ENCODE results near the gene EDIL3. TPM values are rescaled to one million over a fixed set of nuclear protein-coding genes. Genes with fewer than 3 reads are reported as not detected.
A peak's percentile ranks its signal among the peaks of the same experiment; 100 is the strongest.

The EDIL3 gene
- total and polyA plus RNA-seq, 2 experiments from 2014 or later, result 18.2 to 42.4 TPM

GRCh38 chr5:84255315-84255714 lies 129.4 kb downstream of the EDIL3 start:
- Histone ChIP-seq H3K9me2 (replicated peaks; ENCODE audit: insufficient read depth) (no peaks in the 10 kb centered on the region), H3K4me2 (no peak overlapping the region), H3K4me3 (no peak overlapping the region), H3K4me1 (ENCODE audit: insufficient read depth) (no peaks in the 10 kb centered on the region), H3K27ac (no peak overlapping the region), H4K20me1 (ENCODE audit: insufficient read depth, poor library complexity, severe bottlenecking) (no peaks in the 10 kb centered on the region), H2AFZ (no peak overlapping the region), H3K79me2 (no peaks in the 10 kb centered on the region), H3K27me3 (no peaks in the 10 kb centered on the region), H3K9me3 (ENCODE audit: low read depth) (no peaks in the 10 kb centered on the region), H3K36me3 (replicated peaks; ENCODE audit: insufficient read depth, low read depth) (no peaks in the 10 kb centered on the region)
- DNase-seq (ENCODE audit: low spot score), result peak; percentile 28
- TF ChIP-seq EZH2 (IDR thresholded peaks at IDR 0.05; ENCODE audit: borderline replicate concordance), result no peak
- TF ChIP-seq, protein P1, sequence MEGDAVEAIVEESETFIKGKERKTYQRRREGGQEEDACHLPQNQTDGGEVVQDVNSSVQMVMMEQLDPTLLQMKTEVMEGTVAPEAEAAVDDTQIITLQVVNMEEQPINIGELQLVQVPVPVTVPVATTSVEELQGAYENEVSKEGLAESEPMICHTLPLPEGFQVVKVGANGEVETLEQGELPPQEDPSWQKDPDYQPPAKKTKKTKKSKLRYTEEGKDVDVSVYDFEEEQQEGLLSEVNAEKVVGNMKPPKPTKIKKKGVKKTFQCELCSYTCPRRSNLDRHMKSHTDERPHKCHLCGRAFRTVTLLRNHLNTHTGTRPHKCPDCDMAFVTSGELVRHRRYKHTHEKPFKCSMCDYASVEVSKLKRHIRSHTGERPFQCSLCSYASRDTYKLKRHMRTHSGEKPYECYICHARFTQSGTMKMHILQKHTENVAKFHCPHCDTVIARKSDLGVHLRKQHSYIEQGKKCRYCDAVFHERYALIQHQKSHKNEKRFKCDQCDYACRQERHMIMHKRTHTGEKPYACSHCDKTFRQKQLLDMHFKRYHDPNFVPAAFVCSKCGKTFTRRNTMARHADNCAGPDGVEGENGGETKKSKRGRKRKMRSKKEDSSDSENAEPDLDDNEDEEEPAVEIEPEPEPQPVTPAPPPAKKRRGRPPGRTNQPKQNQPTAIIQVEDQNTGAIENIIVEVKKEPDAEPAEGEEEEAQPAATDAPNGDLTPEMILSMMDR (IDR thresholded peaks at IDR 0.05; ENCODE audit: poor library complexity), result peak; percentile 37

- Histone ChIP-seq H2AFZ (no peak overlapping the region), H3K4me3 (no peak overlapping the region), H3K27me3 (no peaks in the 10 kb centered on the region), H3K4me1 (ENCODE audit: insufficient read depth) (no peaks in the 10 kb centered on the region), H3K9me2 (replicated peaks; ENCODE audit: insufficient read depth) (no peaks in the 10 kb centered on the region), H4K20me1 (ENCODE audit: insufficient read depth, poor library complexity, severe bottlenecking) (no peaks in the 10 kb centered on the region), H3K79me2 (no peaks in the 10 kb centered on the region), H3K4me2 (no peak overlapping the region), H3K36me3 (replicated peaks; ENCODE audit: insufficient read depth, low read depth) (no peaks in the 10 kb centered on the region), H3K27ac (no peak overlapping the region), H3K9me3 (ENCODE audit: low read depth) (no peaks in the 10 kb centered on the region)
- 88% methylated on average over 1 of the region's 1 CpG for WGBS (ENCODE audit: low lambda C conversion rate, missing lambda C conversion rate)
- DNase-seq (ENCODE audit: low spot score), result no peak
- TF ChIP-seq, protein P1 (IDR thresholded peaks at IDR 0.05; ENCODE audit: poor library complexity), result no peak
- TF ChIP-seq EZH2phosphoT487 (IDR thresholded peaks at IDR 0.05; ENCODE audit: low read depth, severe bottlenecking, unreplicated experiment) (no peak), EZH2 (IDR thresholded peaks at IDR 0.05; ENCODE audit: borderline replicate concordance) (no peak)
Measured at GRCh38 chr5:84253946-84254345, 130.7 kb downstream of the EDIL3 start.

GRCh38 chr5:84251503-84251902 lies 133.2 kb downstream of the EDIL3 start:
- Histone ChIP-seq H4K20me1 (ENCODE audit: insufficient read depth, poor library complexity, severe bottlenecking) (no peaks in the 10 kb centered on the region), H3K9me2 (replicated peaks; ENCODE audit: insufficient read depth) (no peaks in the 10 kb centered on the region), H3K9me3 (ENCODE audit: low read depth) (no peaks in the 10 kb centered on the region), H3K4me2 (no peak overlapping the region), H3K4me1 (ENCODE audit: insufficient read depth) (no peaks in the 10 kb centered on the region), H3K4me3 (no peak overlapping the region), H2AFZ (no peak overlapping the region), H3K27me3 (no peaks in the 10 kb centered on the region), H3K79me2 (no peaks in the 10 kb centered on the region), H3K27ac (no peak overlapping the region), H3K36me3 (replicated peaks; ENCODE audit: insufficient read depth, low read depth) (no peaks in the 10 kb centered on the region)
- WGBS (ENCODE audit: low lambda C conversion rate, missing lambda C conversion rate), result 96% methylated on average over 1 of the region's 1 CpG
- no peak for TF ChIP-seq EZH2phosphoT487 (IDR thresholded peaks at IDR 0.05; ENCODE audit: low read depth, severe bottlenecking, unreplicated experiment)
- TF ChIP-seq, protein P1 (IDR thresholded peaks at IDR 0.05; ENCODE audit: poor library complexity), result no peak
- TF ChIP-seq EZH2 (IDR thresholded peaks at IDR 0.05; ENCODE audit: borderline replicate concordance), result no peak
- DNase-seq (ENCODE audit: low spot score), result no peak

All from hepatocyte (in vitro differentiated cells).